HEK293 (cell line): Measurements from ENCODE around the gene ARMC3.

Source experiments
- CTCF ChIA-PET: fragments of 350-600 bp; formaldehyde crosslinking; extraction: SDS; loops from one replicate; lab custom pipeline; 2021; ENCODE audit warnings: antibody characterized with exemption; lab: Yijun Ruan, JAX
- POLR2A ChIA-PET: fragments of 300-600 bp; formaldehyde crosslinking; extraction: SDS; loops from one replicate; lab custom pipeline; 2020; ENCODE audit warnings: antibody characterized with exemption, inconsistent platforms; lab: Yijun Ruan, JAX
- H3K27ac ChIP-seq: fragments of 200-500 bp; sonication (Bioruptor generic); 2 replicates; pipeline ENCODE4 v1.5.1; 2014; ENCODE audit warnings: low read depth, low read length, control low read depth, inconsistent platforms; ENCODE audit errors: extremely low read depth
- H3K36me3 ChIP-seq, 2 experiments: fragments of 200-500 bp in 1 of 2; sonication (Bioruptor generic) in 1 of 2; 1 replicate in 1 of 2; 2 replicates in 1 of 2; pipeline ENCODE4 v1.5.1; 2014 to 2017; ENCODE audit warnings: inconsistent platforms in 2 of 2, low read length in 2 of 2; ENCODE audit not compliant: control insufficient read depth in 2 of 2, insufficient read depth in 1 of 2
- H3K4me1 ChIP-seq: fragments of 200-500 bp; sonication (Bioruptor generic); 2 replicates; pipeline ENCODE4 v1.5.1; 2014; ENCODE audit warnings: mild to moderate bottlenecking, low read length, inconsistent platforms; ENCODE audit not compliant: control insufficient read depth, insufficient read depth
- H3K4me3 ChIP-seq: 2 replicates; pipeline ENCODE4 v1.5.1; 2011; ENCODE audit warnings: low read depth, mild to moderate bottlenecking, control low read depth, low read length, moderate library complexity
- H3K9me3 ChIP-seq: fragments of 200-500 bp; sonication (Bioruptor generic); 2 replicates; pipeline ENCODE4 v1.5.1; 2014; ENCODE audit warnings: low read depth, low read length, inconsistent platforms; ENCODE audit not compliant: control insufficient read depth, insufficient read depth
- GLI4 ChIP-seq: fragments of 450-650 bp; formaldehyde crosslinking; IDR thresholded peaks from 2 replicates; pipeline ENCODE4 v1.5.1; 2016; ENCODE audit warnings: missing biosample characterization, missing genetic modification characterization
- KLF7 ChIP-seq: fragments of 450-650 bp; formaldehyde crosslinking; IDR thresholded peaks from 2 replicates; pipeline ENCODE4 v1.5.1; 2016; ENCODE audit warnings: missing biosample characterization, missing genetic modification characterization, borderline replicate concordance
- SALL2 ChIP-seq: fragments of 450-650 bp; formaldehyde crosslinking; IDR thresholded peaks from 2 replicates; pipeline ENCODE4 v1.5.0; 2017; ENCODE audit warnings: missing biosample characterization, mild to moderate bottlenecking, missing genetic modification characterization, borderline replicate concordance
- ZEB2 ChIP-seq: fragments of 450-650 bp; formaldehyde crosslinking; IDR thresholded peaks from 2 replicates; pipeline ENCODE4 v1.5.1; 2016; ENCODE audit warnings: missing biosample characterization, missing genetic modification characterization
- ZNF132 ChIP-seq: fragments of 450-650 bp; formaldehyde crosslinking; IDR thresholded peaks from 2 replicates; pipeline ENCODE4 v1.5.1; 2017; ENCODE audit warnings: missing biosample characterization, missing genetic modification characterization, borderline replicate concordance
- ZNF146 ChIP-seq: fragments of 450-650 bp; formaldehyde crosslinking; IDR thresholded peaks from 2 replicates; pipeline ENCODE4 v1.5.1; 2016; ENCODE audit warnings: missing biosample characterization, missing genetic modification characterization
- ZNF169 ChIP-seq: fragments of 450-650 bp; formaldehyde crosslinking; IDR thresholded peaks from 2 replicates; pipeline ENCODE4 v1.5.1; 2016; ENCODE audit warnings: missing biosample characterization, missing genetic modification characterization
- ZNF174 ChIP-seq: fragments of 450-650 bp; formaldehyde crosslinking; IDR thresholded peaks from 2 replicates; pipeline ENCODE4 v1.5.0; 2017; ENCODE audit warnings: missing biosample characterization, mild to moderate bottlenecking, missing genetic modification characterization
- ZNF19 ChIP-seq: fragments of 450-650 bp; formaldehyde crosslinking; IDR thresholded peaks from 2 replicates; pipeline ENCODE4; 2016; ENCODE audit warnings: missing biosample characterization, missing genetic modification characterization, low read depth
- ZNF341 ChIP-seq: fragments of 450-650 bp; formaldehyde crosslinking; IDR thresholded peaks from 2 replicates; pipeline ENCODE4; 2016; ENCODE audit warnings: low read depth, missing biosample characterization, missing genetic modification characterization
- ZNF423 ChIP-seq: fragments of 450-650 bp; formaldehyde crosslinking; IDR thresholded peaks from 2 replicates; pipeline ENCODE4 v1.5.1; 2016; ENCODE audit warnings: missing biosample characterization, missing genetic modification characterization
- ZNF433 ChIP-seq: fragments of 450-650 bp; formaldehyde crosslinking; IDR thresholded peaks from 2 replicates; pipeline ENCODE4 v1.5.1; 2016; ENCODE audit warnings: missing biosample characterization, missing genetic modification characterization, low read depth
- ZNF501 ChIP-seq: fragments of 450-650 bp; formaldehyde crosslinking; IDR thresholded peaks from 2 replicates; pipeline ENCODE4 v1.5.1; 2016; ENCODE audit warnings: missing biosample characterization, missing genetic modification characterization
- ZNF624 ChIP-seq: fragments of 450-650 bp; formaldehyde crosslinking; IDR thresholded peaks from 2 replicates; pipeline ENCODE4 v1.5.1; 2017; ENCODE audit warnings: missing biosample characterization, missing genetic modification characterization
- ZNF658 ChIP-seq: fragments of 450-650 bp; formaldehyde crosslinking; IDR thresholded peaks from 2 replicates; pipeline ENCODE4; 2016; ENCODE audit warnings: missing biosample characterization, missing genetic modification characterization
- TF ChIP-seq, protein P1 (sequence below): IDR thresholded peaks from 2 replicates; pipeline ENCODE4 v1.6.1; 2011; ENCODE audit warnings: mild to moderate bottlenecking, low read depth, low read length, borderline replicate concordance
- TF ChIP-seq, protein P2 (sequence below): fragments of 450-650 bp; formaldehyde crosslinking; IDR thresholded peaks from 2 replicates; pipeline ENCODE4 v1.5.1; 2017; ENCODE audit warnings: missing biosample characterization, mild to moderate bottlenecking, missing genetic modification characterization, moderate library complexity
- TF ChIP-seq, protein P3 (sequence below): fragments of 450-650 bp; formaldehyde crosslinking; IDR thresholded peaks from 2 replicates; pipeline ENCODE4 v1.5.1; 2017; ENCODE audit warnings: missing biosample characterization, missing genetic modification characterization
- TF ChIP-seq, protein P4 (sequence below): fragments of 450-650 bp; formaldehyde crosslinking; IDR thresholded peaks from 2 replicates; pipeline ENCODE4 v1.5.1; 2017; ENCODE audit warnings: missing biosample characterization, missing genetic modification characterization

Gene ARMC3

DNA sequence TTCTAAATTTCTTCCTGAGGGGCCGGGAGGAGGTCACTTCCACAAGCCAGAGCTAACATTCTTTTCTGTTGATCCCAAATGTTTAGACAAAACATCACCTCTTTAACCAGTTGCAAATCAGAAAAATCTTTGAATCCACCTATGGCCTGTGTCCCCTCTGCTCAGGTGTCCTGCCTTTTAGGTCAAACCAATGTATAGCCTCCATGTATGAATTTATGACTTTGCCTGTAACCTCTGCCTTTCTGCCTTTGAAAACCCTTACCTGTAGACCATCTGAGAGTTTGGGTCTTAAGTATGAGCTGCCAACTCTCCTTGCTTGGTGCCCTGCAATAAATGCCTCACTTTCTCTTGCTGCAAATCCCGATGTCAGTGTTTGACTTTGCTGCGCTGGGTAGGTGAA is 123.4 kb downstream of the ARMC3 start:
- POLR2A ChIA-PET, result no interaction called here
- CTCF ChIA-PET, result no interaction called here
- Histone ChIP-seq H3K36me3 (no peaks in the 10 kb centered on the region), H3K9me3 (no peaks in the 10 kb centered on the region), H3K4me1 (peaks cover 6% of the 10 kb centered on the region; the same call in 1 of the 2 replicates), H3K4me3 (no peak overlapping the region), H3K27ac (no peak overlapping the region)
- TF ChIP-seq, protein P1, sequence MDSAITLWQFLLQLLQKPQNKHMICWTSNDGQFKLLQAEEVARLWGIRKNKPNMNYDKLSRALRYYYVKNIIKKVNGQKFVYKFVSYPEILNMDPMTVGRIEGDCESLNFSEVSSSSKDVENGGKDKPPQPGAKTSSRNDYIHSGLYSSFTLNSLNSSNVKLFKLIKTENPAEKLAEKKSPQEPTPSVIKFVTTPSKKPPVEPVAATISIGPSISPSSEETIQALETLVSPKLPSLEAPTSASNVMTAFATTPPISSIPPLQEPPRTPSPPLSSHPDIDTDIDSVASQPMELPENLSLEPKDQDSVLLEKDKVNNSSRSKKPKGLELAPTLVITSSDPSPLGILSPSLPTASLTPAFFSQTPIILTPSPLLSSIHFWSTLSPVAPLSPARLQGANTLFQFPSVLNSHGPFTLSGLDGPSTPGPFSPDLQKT, result no peak
- no peak for TF ChIP-seq ZNF624
- TF ChIP-seq ZNF423 (tag by site-specific recombination), result no peak
- no peak for TF ChIP-seq ZNF19
- TF ChIP-seq, protein P2, sequence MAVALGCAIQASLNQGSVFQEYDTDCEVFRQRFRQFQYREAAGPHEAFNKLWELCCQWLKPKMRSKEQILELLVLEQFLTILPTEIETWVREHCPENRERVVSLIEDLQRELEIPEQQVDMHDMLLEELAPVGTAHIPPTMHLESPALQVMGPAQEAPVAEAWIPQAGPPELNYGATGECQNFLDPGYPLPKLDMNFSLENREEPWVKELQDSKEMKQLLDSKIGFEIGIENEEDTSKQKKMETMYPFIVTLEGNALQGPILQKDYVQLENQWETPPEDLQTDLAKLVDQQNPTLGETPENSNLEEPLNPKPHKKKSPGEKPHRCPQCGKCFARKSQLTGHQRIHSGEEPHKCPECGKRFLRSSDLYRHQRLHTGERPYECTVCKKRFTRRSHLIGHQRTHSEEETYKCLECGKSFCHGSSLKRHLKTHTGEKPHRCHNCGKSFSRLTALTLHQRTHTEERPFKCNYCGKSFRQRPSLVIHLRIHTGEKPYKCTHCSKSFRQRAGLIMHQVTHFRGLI, result no peak
- no peak for TF ChIP-seq ZNF501 (tag by site-specific recombination)
- no peak for TF ChIP-seq ZNF169
- no peak for TF ChIP-seq ZNF433 (tag by site-specific recombination)
- no peak for TF ChIP-seq ZNF174 (tag by site-specific recombination)
- no peak for TF ChIP-seq SALL2 (tag by site-specific recombination)
- TF ChIP-seq, protein P3, sequence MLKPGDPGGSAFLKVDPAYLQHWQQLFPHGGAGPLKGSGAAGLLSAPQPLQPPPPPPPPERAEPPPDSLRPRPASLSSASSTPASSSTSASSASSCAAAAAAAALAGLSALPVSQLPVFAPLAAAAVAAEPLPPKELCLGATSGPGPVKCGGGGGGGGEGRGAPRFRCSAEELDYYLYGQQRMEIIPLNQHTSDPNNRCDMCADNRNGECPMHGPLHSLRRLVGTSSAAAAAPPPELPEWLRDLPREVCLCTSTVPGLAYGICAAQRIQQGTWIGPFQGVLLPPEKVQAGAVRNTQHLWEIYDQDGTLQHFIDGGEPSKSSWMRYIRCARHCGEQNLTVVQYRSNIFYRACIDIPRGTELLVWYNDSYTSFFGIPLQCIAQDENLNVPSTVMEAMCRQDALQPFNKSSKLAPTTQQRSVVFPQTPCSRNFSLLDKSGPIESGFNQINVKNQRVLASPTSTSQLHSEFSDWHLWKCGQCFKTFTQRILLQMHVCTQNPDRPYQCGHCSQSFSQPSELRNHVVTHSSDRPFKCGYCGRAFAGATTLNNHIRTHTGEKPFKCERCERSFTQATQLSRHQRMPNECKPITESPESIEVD (tag by site-specific recombination), result no peak
- no peak for TF ChIP-seq ZEB2 (tag by site-specific recombination)

DNA sequence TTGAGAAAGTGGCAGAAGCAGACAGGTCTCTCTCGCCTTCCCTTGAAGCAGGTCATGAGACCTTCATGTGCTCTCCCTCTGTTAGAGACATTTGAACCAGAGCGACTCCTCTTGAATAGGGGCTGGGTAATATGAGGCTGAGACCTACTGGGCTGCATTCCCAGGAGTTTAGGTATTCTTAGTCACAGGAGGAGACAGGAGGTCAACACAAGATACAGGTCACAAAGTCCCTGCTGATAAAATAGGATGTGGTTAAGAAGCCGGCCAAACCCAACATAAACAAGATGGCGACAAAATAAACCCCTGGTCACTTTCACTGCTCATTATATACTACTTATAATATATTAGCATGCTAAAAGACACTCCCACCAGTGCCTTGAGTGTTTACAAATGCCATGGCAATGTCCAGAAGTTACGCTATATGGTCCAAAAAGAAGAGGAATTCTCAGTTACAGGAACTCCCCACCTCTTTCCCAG is 124.0 kb downstream of the ARMC3 start:
- Histone ChIP-seq H3K27ac (no peak overlapping the region), H3K9me3 (no peaks in the 10 kb centered on the region), H3K4me1 (peaks cover 5% of the 10 kb centered on the region; the same call in 1 of the 2 replicates), H3K4me3 (no peak overlapping the region), H3K36me3 (no peaks in the 10 kb centered on the region)
- CTCF ChIA-PET, result no interaction called here
- POLR2A ChIA-PET, result no interaction called here
- TF ChIP-seq GLI4 (tag by site-specific recombination), result no peak
- TF ChIP-seq, all 188 proteins: peak for 0

DNA sequence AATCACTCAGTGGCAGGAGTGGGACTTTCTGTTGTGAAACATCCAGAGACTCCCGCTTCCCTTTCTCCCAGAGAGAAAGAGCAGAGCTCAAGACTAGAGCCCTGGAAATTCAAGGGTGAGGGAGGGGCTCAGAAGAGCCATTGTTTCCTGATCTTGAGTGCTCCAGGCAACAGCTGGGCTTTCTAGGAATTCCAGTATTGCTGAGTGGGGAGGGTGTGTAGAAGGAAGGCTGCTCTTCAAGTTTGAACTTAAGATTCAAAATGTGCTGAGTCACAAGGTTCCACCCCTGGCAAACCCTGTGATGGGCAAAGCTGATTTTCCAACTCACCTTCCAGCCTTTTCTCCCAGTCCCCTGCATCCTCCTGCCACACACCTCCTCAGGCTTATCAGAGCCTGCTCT is 125.2 kb downstream of the ARMC3 start:
- H3K9me3 ChIP-seq, result no peaks in the 10 kb centered on the region
- CTCF ChIA-PET, result interaction anchor here (0.6 kb wide), 3 partner anchors 9 to 1036 kb away, joined by 3 to 4 read pairs (median 3); no protein-coding TSS in a partner anchor
- POLR2A ChIA-PET, result no interaction called here
- no peaks in the 10 kb centered on the region for H3K4me1 ChIP-seq
- no peak overlapping the region for H3K4me3 ChIP-seq
- TF ChIP-seq ZNF658 (tag by site-specific recombination), result no peak
- TF ChIP-seq, protein P3 (tag by site-specific recombination), result no peak
- peak; percentile 85 for TF ChIP-seq ZNF341 (tag by site-specific recombination)
- TF ChIP-seq, protein P4, sequence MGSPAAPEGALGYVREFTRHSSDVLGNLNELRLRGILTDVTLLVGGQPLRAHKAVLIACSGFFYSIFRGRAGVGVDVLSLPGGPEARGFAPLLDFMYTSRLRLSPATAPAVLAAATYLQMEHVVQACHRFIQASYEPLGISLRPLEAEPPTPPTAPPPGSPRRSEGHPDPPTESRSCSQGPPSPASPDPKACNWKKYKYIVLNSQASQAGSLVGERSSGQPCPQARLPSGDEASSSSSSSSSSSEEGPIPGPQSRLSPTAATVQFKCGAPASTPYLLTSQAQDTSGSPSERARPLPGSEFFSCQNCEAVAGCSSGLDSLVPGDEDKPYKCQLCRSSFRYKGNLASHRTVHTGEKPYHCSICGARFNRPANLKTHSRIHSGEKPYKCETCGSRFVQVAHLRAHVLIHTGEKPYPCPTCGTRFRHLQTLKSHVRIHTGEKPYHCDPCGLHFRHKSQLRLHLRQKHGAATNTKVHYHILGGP (tag by site-specific recombination), result peak; percentile 96
- no peak for TF ChIP-seq ZNF146 (tag by site-specific recombination)
- TF ChIP-seq ZNF132, result no peak
- TF ChIP-seq KLF7 (tag by site-specific recombination), result no peak
- no peak overlapping the region for H3K27ac ChIP-seq
- H3K36me3 ChIP-seq, result no peaks in the 10 kb centered on the region
